Suprapubic skin (tissue), 3 donors: ENCODE results near the gene FHL5.

ENCODE experiments used
- EP300 ChIP-seq: sonication (generic); formaldehyde crosslinking; IDR thresholded peaks from one replicate; pipeline ENCODE4 v1.6.1; 2017; ENCODE audit warnings: antibody characterized with exemption
- TF ChIP-seq, protein P1 (sequence below), 2 donors: fragments of 200-600 bp in 1 of 2; fragments of 450-650 bp in 1 of 2; sonication (generic) in 1 of 2; IDR thresholded peaks; one replicate each; pipeline ENCODE4 v1.5.1; 2016 to 2019; ENCODE audit warnings: antibody characterized with exemption in 2 of 2, mild to moderate bottlenecking in 1 of 2, moderate library complexity in 1 of 2

DNA sequence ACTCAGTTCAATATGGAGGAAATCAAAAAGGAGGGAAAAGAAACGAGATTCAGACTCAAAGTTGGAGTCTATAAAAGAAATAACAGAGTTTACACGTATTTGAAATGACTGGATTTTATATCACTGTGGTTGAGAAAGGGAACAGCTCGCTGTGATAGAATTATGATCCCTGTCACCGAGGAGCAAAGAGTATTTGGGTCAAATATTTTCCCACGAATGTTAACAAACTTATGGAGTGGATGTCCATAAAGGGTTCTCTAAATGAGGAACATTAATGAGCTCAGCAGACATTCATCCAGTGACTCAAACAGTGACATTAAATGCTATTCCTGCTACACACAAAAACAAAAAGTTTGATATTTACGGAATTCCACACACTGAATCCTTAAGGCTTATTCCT lies 57.9 kb downstream of the FHL5 start:
- TF ChIP-seq EP300 = no peak
- TF ChIP-seq, protein P1, sequence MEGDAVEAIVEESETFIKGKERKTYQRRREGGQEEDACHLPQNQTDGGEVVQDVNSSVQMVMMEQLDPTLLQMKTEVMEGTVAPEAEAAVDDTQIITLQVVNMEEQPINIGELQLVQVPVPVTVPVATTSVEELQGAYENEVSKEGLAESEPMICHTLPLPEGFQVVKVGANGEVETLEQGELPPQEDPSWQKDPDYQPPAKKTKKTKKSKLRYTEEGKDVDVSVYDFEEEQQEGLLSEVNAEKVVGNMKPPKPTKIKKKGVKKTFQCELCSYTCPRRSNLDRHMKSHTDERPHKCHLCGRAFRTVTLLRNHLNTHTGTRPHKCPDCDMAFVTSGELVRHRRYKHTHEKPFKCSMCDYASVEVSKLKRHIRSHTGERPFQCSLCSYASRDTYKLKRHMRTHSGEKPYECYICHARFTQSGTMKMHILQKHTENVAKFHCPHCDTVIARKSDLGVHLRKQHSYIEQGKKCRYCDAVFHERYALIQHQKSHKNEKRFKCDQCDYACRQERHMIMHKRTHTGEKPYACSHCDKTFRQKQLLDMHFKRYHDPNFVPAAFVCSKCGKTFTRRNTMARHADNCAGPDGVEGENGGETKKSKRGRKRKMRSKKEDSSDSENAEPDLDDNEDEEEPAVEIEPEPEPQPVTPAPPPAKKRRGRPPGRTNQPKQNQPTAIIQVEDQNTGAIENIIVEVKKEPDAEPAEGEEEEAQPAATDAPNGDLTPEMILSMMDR (IDR thresholded peaks at IDR 0.05) = no peak
